K562 (cell line): ENCODE results near the gene CMTM4. TPM values are rescaled to one million over a fixed set of nuclear protein-coding genes. Genes with fewer than 3 reads are reported as not detected.

Experiments
- ATF6 ChIP-seq: sonication (generic); formaldehyde crosslinking; IDR thresholded peaks from 2 replicates; pipeline ENCODE4 v1.4.0; 2020; ENCODE audit warnings: mild to moderate bottlenecking, missing genetic modification reagents
- ELF1 ChIP-seq: fragments of 200-800 bp; sonication (Bioruptor generic); IDR thresholded peaks from 2 replicates; pipeline ENCODE4 v1.6.1; 2016; ENCODE audit warnings: missing genetic modification characterization, missing compliant biosample characterization
- ELK3 ChIP-seq: fragments of 450-650 bp; formaldehyde crosslinking; IDR thresholded peaks from 2 replicates; pipeline ENCODE4 v1.4.0; 2020; ENCODE audit warnings: mild to moderate bottlenecking
- FOXP4 ChIP-seq: sonication (generic); formaldehyde crosslinking; IDR thresholded peaks from 2 replicates; pipeline ENCODE4 v1.8.0; 2022; ENCODE audit warnings: mild to moderate bottlenecking, missing genetic modification reagents, borderline replicate concordance
- HSF4 ChIP-seq: fragments of 250-450 bp; sonication (Bioruptor Pico); IDR thresholded peaks from 2 replicates; pipeline ENCODE4 v2.1.2; 2022; ENCODE audit warnings: mild to moderate bottlenecking, moderate library complexity, borderline replicate concordance
- NKRF ChIP-seq: fragments of 450-650 bp; IDR thresholded peaks from 2 replicates; pipeline ENCODE4 v1.6.1; 2016; ENCODE audit warnings: borderline replicate concordance
- RAD51 ChIP-seq: fragments of 450-650 bp; IDR thresholded peaks from 2 replicates; pipeline ENCODE4 v1.7.1; 2016; ENCODE audit warnings: low read depth, mild to moderate bottlenecking, borderline replicate concordance
- RBFOX2 ChIP-seq: fragments of 200-400 bp; formaldehyde crosslinking; IDR thresholded peaks from 2 replicates; pipeline ENCODE4 v1.6.1; 2017; ENCODE audit warnings: low read depth, mild to moderate bottlenecking, low read length, moderate library complexity
- RERE ChIP-seq: sonication (generic); formaldehyde crosslinking; IDR thresholded peaks from 2 replicates; pipeline ENCODE4 v1.8.0; 2023; ENCODE audit warnings: missing genetic modification reagents, mild to moderate bottlenecking, borderline replicate concordance
- SMARCA5 ChIP-seq: fragments of 450-650 bp; IDR thresholded peaks from 2 replicates; pipeline ENCODE4 v1.6.1; 2016
- ZNF282 ChIP-seq: sonication (generic); formaldehyde crosslinking; IDR thresholded peaks from 2 replicates; pipeline ENCODE4 v1.8.1; 2023; ENCODE audit warnings: missing genetic modification reagents
- ZNF76 ChIP-seq: fragments of 250-450 bp; sonication (Bioruptor Pico); IDR thresholded peaks from 2 replicates; pipeline ENCODE4 v1.4.0; 2020; ENCODE audit warnings: mild to moderate bottlenecking, moderate library complexity, borderline replicate concordance
- ZZZ3 ChIP-seq: fragments of 450-650 bp; IDR thresholded peaks from 2 replicates; pipeline ENCODE4 v1.6.1; 2016; ENCODE audit warnings: antibody characterized with exemption, mild to moderate bottlenecking, moderate library complexity
- polyA plus RNA-seq, 8 experiments: library from polyadenylated mRNA; depleted of rRNA in 4 of 8; stranded (reverse) in 5 of 8; unstranded in 3 of 8; fragments of >200 nt; fragmentation: Nextera tagmentation in 2 of 8; fragmentation: Illumina TruSeq in 1 of 8; extraction: Ambion mirVana in 2 of 8; extraction: Trizol in 1 of 8; gene quantifications; 2 replicates each; pipeline versions ENCODE4 v1.2.1 to v1.2.3, GENCODE V29; 2011 to 2014; ENCODE audit warnings: inconsistent platforms in 1 of 8, missing spikeins in 1 of 8
- total RNA-seq, 7 experiments: library from RNA; depleted of rRNA in 6 of 7; stranded (reverse); fragments of >200 nt in 6 of 7; fragmentation: Illumina TruSeq in 2 of 7; extraction: Trizol in 2 of 7; gene quantifications; 2 replicates each; pipeline versions ENCODE4 v1.2.1 to v1.2.3, GENCODE V29; 2011 to 2021; ENCODE audit warnings: low replicate concordance in 1 of 7

CMTM4 gene
- total and polyA plus RNA-seq, 9 of the 15 experiments (the other 6 are each of a cell fraction or from before 2014, with no cell fraction given) = 2.0 to 21.3 (median 12.5) TPM

- TF ChIP-seq NKRF (peak; percentile 31; the same call in 1 of the 2 replicates), RAD51 (no peak; the same call in 1 of the 2 replicates), ZNF76 (no peak), ATF6 (CRISPR knock-in tag) (no peak), RBFOX2 (0 out of 2 replicates have a peak, but pooled peaks have one; percentile 8), FOXP4 (no peak), ZZZ3 (no peak), RERE (no peak), ELF1 (no peak), ZNF282 (CRISPR knock-in tag) (no peak), ELK3 (CRISPR knock-in tag) (no peak), HSF4 (CRISPR knock-in tag) (no peak), SMARCA5 (no peak)
Observed at GRCh38 chr16:66608241-66609138, 88.1 kb downstream of the CMTM4 start (continued).
